H9 (cell line): ENCODE measurements around the gene PRR36. TPM values are rescaled to one million over a fixed set of nuclear protein-coding genes. Genes with fewer than 3 reads are reported as not detected.

ENCODE experiments used
- DNase-seq: peaks from one replicate; pipeline ENCODE4 v3.0.0-alpha.2; 2017
- H2AFZ ChIP-seq: one replicate; pipeline ENCODE4 v1.6.1; 2013; ENCODE audit warnings: mild to moderate bottlenecking, low read length, control low read depth, moderate library complexity
- H2AK5ac ChIP-seq: 2 replicates; pipeline ENCODE4 v1.6.1; 2013; ENCODE audit warnings: low read length, control low read depth, mixed read lengths; ENCODE audit not compliant: insufficient read length
- H2BK120ac ChIP-seq: one replicate; pipeline ENCODE4 v1.6.1; 2013; ENCODE audit warnings: low read depth, mild to moderate bottlenecking, low read length, control low read depth, inconsistent platforms; ENCODE audit not compliant: poor library complexity, severe bottlenecking
- H2BK12ac ChIP-seq: 2 replicates; pipeline ENCODE4 v1.6.1; 2013; ENCODE audit warnings: low read length, control low read depth, mixed read lengths, low read depth; ENCODE audit not compliant: insufficient read length
- H2BK15ac ChIP-seq: 2 replicates; pipeline ENCODE4 v1.6.1; 2013; ENCODE audit warnings: low read depth, low read length, control low read depth
- H2BK20ac ChIP-seq: one replicate; pipeline ENCODE4 v1.6.1; 2013; ENCODE audit warnings: low read depth, mild to moderate bottlenecking, low read length, control low read depth, inconsistent platforms; ENCODE audit not compliant: poor library complexity, severe bottlenecking
- H2BK5ac ChIP-seq: 2 replicates; pipeline ENCODE4 v1.6.1; 2013; ENCODE audit warnings: low read length, control low read depth, mixed read lengths; ENCODE audit not compliant: insufficient read length
- H3K14ac ChIP-seq: 2 replicates; pipeline ENCODE4 v1.6.1; 2013; ENCODE audit warnings: low read length, control low read depth; ENCODE audit not compliant: insufficient read depth
- H3K18ac ChIP-seq: 2 replicates; pipeline ENCODE4 v1.6.1; 2013; ENCODE audit warnings: low read depth, mild to moderate bottlenecking, mixed read lengths, low read length, control low read depth; ENCODE audit not compliant: insufficient read length
- H3K23ac ChIP-seq: 2 replicates; pipeline ENCODE4 v1.6.1; 2013; ENCODE audit warnings: low read length, control low read depth, mixed read lengths, low read depth; ENCODE audit not compliant: insufficient read length
- H3K23me2 ChIP-seq: 2 replicates; pipeline ENCODE4 v1.6.1; 2013; ENCODE audit warnings: low read depth, mild to moderate bottlenecking, mixed read lengths, low read length, control low read depth; ENCODE audit not compliant: insufficient read length, poor library complexity, severe bottlenecking
- H3K27ac ChIP-seq: 2 replicates; pipeline ENCODE4 v1.5.1; 2013; ENCODE audit warnings: low read length, control low read depth, mixed read lengths, low read depth; ENCODE audit not compliant: insufficient read length
- H3K27me3 ChIP-seq: 2 replicates; pipeline ENCODE4 v1.6.1; 2013; ENCODE audit warnings: low read length, control low read depth, inconsistent platforms; ENCODE audit not compliant: insufficient read depth
- H3K4ac ChIP-seq: 2 replicates; pipeline ENCODE4 v1.6.1; 2013; ENCODE audit warnings: low read depth, mild to moderate bottlenecking, control low read depth, inconsistent platforms, low read length, moderate library complexity
- H3K4me1 ChIP-seq: 2 replicates; pipeline ENCODE4 v1.6.1; 2013; ENCODE audit warnings: low read length, control low read depth, inconsistent platforms; ENCODE audit not compliant: insufficient read depth
- H3K4me2 ChIP-seq: 2 replicates; pipeline ENCODE4 v1.6.1; 2013; ENCODE audit warnings: low read length, control low read depth, mixed read lengths; ENCODE audit not compliant: insufficient read length, insufficient read depth
- H3K56ac ChIP-seq: 2 replicates; pipeline ENCODE4 v1.6.1; 2013; ENCODE audit warnings: low read depth, mild to moderate bottlenecking, mixed read lengths, low read length, control low read depth; ENCODE audit not compliant: insufficient read length
- H3K79me1 ChIP-seq: 2 replicates; pipeline ENCODE4 v1.6.1; 2013; ENCODE audit warnings: low read depth, mild to moderate bottlenecking, moderate library complexity, low read length, control low read depth, inconsistent platforms; ENCODE audit not compliant: insufficient read depth, poor library complexity, severe bottlenecking
- H3K79me2 ChIP-seq: 2 replicates; pipeline ENCODE4 v1.6.1; 2013; ENCODE audit warnings: low read length, control low read depth, inconsistent platforms; ENCODE audit not compliant: insufficient read depth
- H3K9ac ChIP-seq: 2 replicates; pipeline ENCODE4 v1.6.1; 2013; ENCODE audit warnings: low read length, control low read depth, mixed read lengths; ENCODE audit not compliant: insufficient read length; ENCODE audit errors: extremely low read depth
- H3K9me3 ChIP-seq: one replicate; pipeline ENCODE4 v1.6.1; 2013; ENCODE audit warnings: low read depth, low read length, inconsistent platforms; ENCODE audit not compliant: control insufficient read depth
- H3T11ph ChIP-seq: one replicate; pipeline ENCODE4 v1.6.1; 2013; ENCODE audit warnings: mild to moderate bottlenecking, low read length, control low read depth, inconsistent platforms
- H4K20me1 ChIP-seq: one replicate; pipeline ENCODE4 v1.6.1; 2013; ENCODE audit not compliant: control insufficient read depth, insufficient read length, insufficient read depth
- H4K5ac ChIP-seq: 2 replicates; pipeline ENCODE4 v1.6.1; 2013; ENCODE audit warnings: low read depth, mild to moderate bottlenecking, mixed read lengths, low read length, control low read depth; ENCODE audit not compliant: insufficient read length
- H4K8ac ChIP-seq: replicated peaks from 2 replicates; pipeline ENCODE4 v1.6.1; 2013; ENCODE audit warnings: low read length, control low read depth, mixed read lengths, low read depth; ENCODE audit not compliant: insufficient read length
- H4K91ac ChIP-seq: 2 replicates; pipeline ENCODE4 v1.6.1; 2013; ENCODE audit warnings: low read depth, mild to moderate bottlenecking, moderate library complexity, mixed read lengths, low read length, control low read depth; ENCODE audit not compliant: insufficient read length
- H3K27ac Mint-ChIP-seq, 3 experiments: 2 replicates in 2 of 3; 3 replicates in 1 of 3; pipeline ENCODE4 v1.8.0; 2020 to 2021; ENCODE audit warnings: mixed read lengths in 3 of 3, mild to moderate bottlenecking in 1 of 3, moderate library complexity in 1 of 3
- H3K27me3 Mint-ChIP-seq: 2 replicates; pipeline ENCODE4 v1.8.0; 2021; ENCODE audit warnings: low read depth, mild to moderate bottlenecking, moderate library complexity, mixed read lengths
- H3K36me3 Mint-ChIP-seq, 3 experiments: 2 replicates in 2 of 3; 3 replicates in 1 of 3; pipeline ENCODE4 v1.8.0; 2020 to 2021; ENCODE audit warnings: low read depth in 3 of 3, mixed read lengths in 3 of 3; ENCODE audit not compliant: insufficient read depth in 1 of 3
- H3K4me1 Mint-ChIP-seq, 2 experiments: 2 replicates each; pipeline ENCODE4 v1.8.0; 2020; ENCODE audit warnings: mixed read lengths in 2 of 2
- H3K4me3 Mint-ChIP-seq, 2 experiments: 2 replicates in 1 of 2; 3 replicates in 1 of 2; pipeline ENCODE4 v1.8.0; 2020 to 2021; ENCODE audit warnings: mild to moderate bottlenecking in 2 of 2, mixed read lengths in 2 of 2, moderate library complexity in 1 of 2
- H3K9me3 Mint-ChIP-seq, 2 experiments: 2 replicates in 1 of 2; 3 replicates in 1 of 2; pipeline ENCODE4 v1.8.0; 2020; ENCODE audit warnings: mild to moderate bottlenecking in 2 of 2, mixed read lengths in 2 of 2, moderate library complexity in 1 of 2
- WGBS: extraction: QIAGEN DNeasy Blood & Tissue Kit; methylation state at CpG from one replicate; pipeline ENCODE4 v1.1.7; 2013; ENCODE audit warnings: missing lambda C conversion rate, low lambda C conversion rate, mixed read lengths; ENCODE audit not compliant: insufficient read length; ENCODE audit errors: extremely low coverage; 5-methylcytosine and 5-hydroxymethylcytosine counted together
- total RNA-seq: library from RNA; stranded (reverse); gene quantifications from 2 replicates; pipeline ENCODE4 v1.2.1, GENCODE V29; 2021
- TF ChIP-seq, protein P1 (sequence below): fragments of 200-600 bp; sonication (generic); conservative IDR thresholded peaks from 3 replicates; pipeline ENCODE4 v1.8.0; 2021; ENCODE audit warnings: antibody characterized with exemption, mild to moderate bottlenecking

The PRR36 gene
- total RNA-seq, 1 experiment from 2014 or later = 20.4 TPM

DNA sequence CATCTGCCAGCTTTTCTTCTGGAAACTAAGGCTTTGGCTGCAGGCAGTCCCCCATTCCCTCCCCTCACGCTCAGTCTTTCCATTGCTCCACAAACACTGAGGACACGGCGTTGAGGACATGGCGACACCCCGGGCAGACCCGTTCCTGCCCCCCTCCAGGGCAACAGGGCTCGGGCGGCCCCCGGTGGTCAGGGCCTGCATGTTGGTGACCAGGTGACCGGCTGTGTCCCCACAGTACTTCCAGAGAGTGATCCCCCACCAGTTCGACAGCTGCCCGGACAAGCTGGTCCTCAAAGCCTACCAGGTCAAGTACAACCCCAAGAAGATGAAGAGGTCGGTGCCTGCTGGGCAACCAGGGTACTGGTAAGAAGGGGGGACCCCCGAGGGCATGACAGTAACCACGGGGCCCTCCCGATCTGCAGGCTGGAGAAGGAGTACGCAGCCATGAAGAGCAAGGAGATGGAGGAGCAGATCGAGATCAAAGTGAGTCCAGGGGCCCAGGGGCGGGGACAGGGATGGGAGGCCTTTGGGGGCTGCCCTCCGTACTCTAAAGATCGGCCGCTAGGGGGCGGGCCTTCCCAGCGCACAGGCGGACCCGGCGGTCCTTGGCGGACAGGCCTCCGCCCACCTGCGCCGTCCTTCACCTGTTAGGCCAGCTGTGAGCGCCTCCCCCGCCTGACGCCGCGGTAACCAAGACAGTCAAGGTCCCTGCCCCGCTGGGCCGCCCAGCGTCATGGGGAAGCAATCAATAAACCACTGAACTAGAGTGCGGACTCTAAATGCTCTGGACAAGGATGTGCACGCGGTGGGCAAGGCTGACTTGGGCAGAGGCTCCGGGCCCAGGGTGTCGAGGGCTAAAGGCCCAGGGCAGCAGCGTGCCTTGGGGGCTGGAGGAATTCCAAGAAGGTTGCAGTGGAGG, 21.1 kb downstream of the PRR36 start:
- H4K20me1 ChIP-seq = no peaks in the 10 kb centered on the region
- no peaks in the 10 kb centered on the region for H3K79me1 ChIP-seq
- no peak overlapping the region for H3K14ac ChIP-seq
- no peak overlapping the region for H3K27ac ChIP-seq
- no peak overlapping the region for H2BK5ac ChIP-seq
- no peaks in the 10 kb centered on the region for H3K4me1 ChIP-seq
- Mint-ChIP-seq H3K4me1 (peaks cover 6 to 28% of the 10 kb centered on the region in 2 experiments), H3K4me3 (peak overlapping the region; percentile 41 to 51; a peak in 3 of 5 replicates), H3K27me3 (peaks cover 40% of the 10 kb centered on the region), H3K36me3 (no peaks in the 10 kb centered on the region), H3K27ac (peak overlapping the region in 1 of 3 experiments; percentile 49; a peak in 1 of 7 replicates), H3K9me3 (no peaks in the 10 kb centered on the region)
- no peak overlapping the region for H2BK20ac ChIP-seq
- H2BK12ac ChIP-seq = no peak overlapping the region
- no peak overlapping the region for H2BK15ac ChIP-seq
- H4K8ac ChIP-seq = no peak overlapping the region
- H4K91ac ChIP-seq = no peak overlapping the region
- H3K9me3 ChIP-seq = no peaks in the 10 kb centered on the region
- no peak overlapping the region for H3K56ac ChIP-seq
- no peak overlapping the region for H2AK5ac ChIP-seq
- H3K79me2 ChIP-seq = no peaks in the 10 kb centered on the region
- H3K23ac ChIP-seq = no peak overlapping the region
- H3K9ac ChIP-seq = no peak overlapping the region
- no peak overlapping the region for H3K4ac ChIP-seq
- DNase-seq = peak; percentile 96
- peak overlapping the region; percentile 14 for H3K4me2 ChIP-seq
- H3K18ac ChIP-seq = no peak overlapping the region
- H2AFZ ChIP-seq = no peak overlapping the region
- no CpG with 5 or more reads among the region's 45 CpGs for WGBS
- H3K27me3 ChIP-seq = no peaks in the 10 kb centered on the region
- peaks cover 3% of the 10 kb centered on the region for H3K23me2 ChIP-seq
- no peak overlapping the region for H2BK120ac ChIP-seq
- TF ChIP-seq, protein P1, sequence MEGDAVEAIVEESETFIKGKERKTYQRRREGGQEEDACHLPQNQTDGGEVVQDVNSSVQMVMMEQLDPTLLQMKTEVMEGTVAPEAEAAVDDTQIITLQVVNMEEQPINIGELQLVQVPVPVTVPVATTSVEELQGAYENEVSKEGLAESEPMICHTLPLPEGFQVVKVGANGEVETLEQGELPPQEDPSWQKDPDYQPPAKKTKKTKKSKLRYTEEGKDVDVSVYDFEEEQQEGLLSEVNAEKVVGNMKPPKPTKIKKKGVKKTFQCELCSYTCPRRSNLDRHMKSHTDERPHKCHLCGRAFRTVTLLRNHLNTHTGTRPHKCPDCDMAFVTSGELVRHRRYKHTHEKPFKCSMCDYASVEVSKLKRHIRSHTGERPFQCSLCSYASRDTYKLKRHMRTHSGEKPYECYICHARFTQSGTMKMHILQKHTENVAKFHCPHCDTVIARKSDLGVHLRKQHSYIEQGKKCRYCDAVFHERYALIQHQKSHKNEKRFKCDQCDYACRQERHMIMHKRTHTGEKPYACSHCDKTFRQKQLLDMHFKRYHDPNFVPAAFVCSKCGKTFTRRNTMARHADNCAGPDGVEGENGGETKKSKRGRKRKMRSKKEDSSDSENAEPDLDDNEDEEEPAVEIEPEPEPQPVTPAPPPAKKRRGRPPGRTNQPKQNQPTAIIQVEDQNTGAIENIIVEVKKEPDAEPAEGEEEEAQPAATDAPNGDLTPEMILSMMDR = peak; percentile 98
- no peak overlapping the region for H3T11ph ChIP-seq
- no peak overlapping the region for H4K5ac ChIP-seq
